ENCODE data around the gene CTIF.

DNA sequence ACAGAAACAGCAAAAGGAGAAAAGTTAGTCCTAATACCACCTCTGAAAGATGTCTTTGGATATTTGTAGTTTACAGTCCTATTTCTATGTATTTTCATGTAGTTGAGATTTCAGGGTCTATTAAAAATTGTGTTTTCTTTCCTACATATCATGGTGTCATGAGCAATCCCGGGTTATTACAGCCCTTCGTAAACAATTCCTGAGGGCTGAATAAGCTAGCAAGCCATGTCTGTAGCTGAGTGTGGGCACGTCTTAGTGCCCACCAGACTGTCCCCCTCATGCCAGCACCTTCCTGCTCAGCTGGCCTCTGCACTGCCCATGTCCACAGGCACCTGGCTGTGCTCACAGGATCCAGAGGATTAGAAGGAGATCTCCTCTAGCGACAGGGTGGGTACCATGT lies 60.6 kb downstream of the CTIF start:
- TF ChIP-seq NFIC (IDR thresholded peaks at IDR 0.05; ENCODE audit: borderline replicate concordance) = no peak
- TF ChIP-seq, protein P1, sequence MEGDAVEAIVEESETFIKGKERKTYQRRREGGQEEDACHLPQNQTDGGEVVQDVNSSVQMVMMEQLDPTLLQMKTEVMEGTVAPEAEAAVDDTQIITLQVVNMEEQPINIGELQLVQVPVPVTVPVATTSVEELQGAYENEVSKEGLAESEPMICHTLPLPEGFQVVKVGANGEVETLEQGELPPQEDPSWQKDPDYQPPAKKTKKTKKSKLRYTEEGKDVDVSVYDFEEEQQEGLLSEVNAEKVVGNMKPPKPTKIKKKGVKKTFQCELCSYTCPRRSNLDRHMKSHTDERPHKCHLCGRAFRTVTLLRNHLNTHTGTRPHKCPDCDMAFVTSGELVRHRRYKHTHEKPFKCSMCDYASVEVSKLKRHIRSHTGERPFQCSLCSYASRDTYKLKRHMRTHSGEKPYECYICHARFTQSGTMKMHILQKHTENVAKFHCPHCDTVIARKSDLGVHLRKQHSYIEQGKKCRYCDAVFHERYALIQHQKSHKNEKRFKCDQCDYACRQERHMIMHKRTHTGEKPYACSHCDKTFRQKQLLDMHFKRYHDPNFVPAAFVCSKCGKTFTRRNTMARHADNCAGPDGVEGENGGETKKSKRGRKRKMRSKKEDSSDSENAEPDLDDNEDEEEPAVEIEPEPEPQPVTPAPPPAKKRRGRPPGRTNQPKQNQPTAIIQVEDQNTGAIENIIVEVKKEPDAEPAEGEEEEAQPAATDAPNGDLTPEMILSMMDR (IDR thresholded peaks at IDR 0.05) = no peak
- TF ChIP-seq EP300 (IDR thresholded peaks at IDR 0.05; ENCODE audit: borderline replicate concordance in 1 of 2, low read depth in 1 of 2, low read length in 1 of 2) = no peak
- TF ChIP-seq, protein P2, sequence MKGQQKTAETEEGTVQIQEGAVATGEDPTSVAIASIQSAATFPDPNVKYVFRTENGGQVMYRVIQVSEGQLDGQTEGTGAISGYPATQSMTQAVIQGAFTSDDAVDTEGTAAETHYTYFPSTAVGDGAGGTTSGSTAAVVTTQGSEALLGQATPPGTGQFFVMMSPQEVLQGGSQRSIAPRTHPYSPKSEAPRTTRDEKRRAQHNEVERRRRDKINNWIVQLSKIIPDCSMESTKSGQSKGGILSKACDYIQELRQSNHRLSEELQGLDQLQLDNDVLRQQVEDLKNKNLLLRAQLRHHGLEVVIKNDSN (IDR thresholded peaks at IDR 0.05; ENCODE audit: borderline replicate concordance, low read depth) = no peak
- TF ChIP-seq YY1 (IDR thresholded peaks at IDR 0.05; ENCODE audit: low read depth) = no peak
- no peak for TF ChIP-seq GATA2 (CRISPR knock-in tag; IDR thresholded peaks at IDR 0.05)
- no peak for TF ChIP-seq TEAD4 (IDR thresholded peaks at IDR 0.05; ENCODE audit: borderline replicate concordance, insufficient read depth)
- TF ChIP-seq TCF12 (IDR thresholded peaks at IDR 0.05) = no peak
- no peak for TF ChIP-seq ELF1 (IDR thresholded peaks at IDR 0.05)

Measured in SK-N-SH (cell line).